Skeletal muscle tissue (tissue), 4 donors: ENCODE data around the gene NCK1. TPM values are rescaled to one million over a fixed set of nuclear protein-coding genes. Genes with fewer than 3 reads are reported as not detected.
"Not testable (repeated sequence)": the region's sequence is repeated elsewhere in the genome, so short reads cannot be mapped to it uniquely, and the experiment has no call there.

Source experiments
- H3K27ac ChIP-seq: one replicate; pipeline ENCODE4 v1.7.0; 2013; ENCODE audit warnings: mild to moderate bottlenecking, low read depth, low read length, inconsistent platforms
- H3K27me3 ChIP-seq, 3 donors: one replicate each; pipeline ENCODE4 v1.7.0; 2013; ENCODE audit warnings: low read length in 3 of 3; ENCODE audit not compliant: control insufficient read depth in 3 of 3, insufficient read depth in 3 of 3
- H3K36me3 ChIP-seq, 3 donors: one replicate each; pipeline ENCODE4 v1.7.0; 2013; ENCODE audit warnings: low read length in 3 of 3; ENCODE audit not compliant: control insufficient read depth in 3 of 3, insufficient read depth in 3 of 3
- H3K4me1 ChIP-seq, 3 donors: one replicate each; pipeline ENCODE4 v1.7.0; 2013; ENCODE audit warnings: low read length in 3 of 3, mild to moderate bottlenecking in 3 of 3; ENCODE audit not compliant: control insufficient read depth in 3 of 3, insufficient read depth in 3 of 3
- H3K4me3 ChIP-seq, 3 donors: one replicate each; pipeline ENCODE4 v1.7.0; 2013; ENCODE audit warnings: low read length in 3 of 3
- H3K9ac ChIP-seq, 3 donors: one replicate each; pipeline ENCODE4 v1.7.0; 2013; ENCODE audit warnings: low read length in 3 of 3, mild to moderate bottlenecking in 3 of 3, moderate library complexity in 2 of 3, low read depth in 1 of 3
- H3K9me3 ChIP-seq, 3 donors: one replicate each; pipeline ENCODE4 v1.7.0; 2013; ENCODE audit warnings: low read length in 3 of 3; ENCODE audit not compliant: control insufficient read depth in 3 of 3
- total RNA-seq: library from RNA; depleted of rRNA; stranded (reverse); fragments of >200 nt; gene quantifications from one replicate; pipeline ENCODE4 v1.2.3, GENCODE V29; 2014
- donor health status: Osteomylitis.

NCK1 gene
- total RNA-seq, 1 donor from 2014 or later = 36.5 TPM

- Histone ChIP-seq H3K9ac (no peak overlapping the region), H3K9me3 (no peaks in the 10 kb centered on the region), H3K4me1 (no peaks in the 10 kb centered on the region), H3K27me3 (no peaks in the 10 kb centered on the region), H3K4me3 (no peak overlapping the region), H3K27ac (no peak overlapping the region), H3K36me3 (no peaks in the 10 kb centered on the region)
Measured at GRCh38 chr3:136962927-136963326, 100.9 kb downstream of the NCK1 start.

- H3K36me3 ChIP-seq, H3K27ac ChIP-seq, H3K27me3 ChIP-seq, H3K4me1 ChIP-seq, H3K9me3 ChIP-seq, H3K9ac ChIP-seq, H3K4me3 ChIP-seq: not testable (repeated sequence)
Measured at GRCh38 chr3:136969539-136969938, 107.5 kb downstream of the NCK1 start.

GRCh38 chr3:136973352-136973751, 111.3 kb downstream of the NCK1 start:
- Histone ChIP-seq H3K27ac (no peak overlapping the region), H3K27me3 (no peaks in the 10 kb centered on the region), H3K9me3 (peaks cover 2 to 5% (median 3%) of the 10 kb centered on the region in 3 donors), H3K4me3 (no peak overlapping the region), H3K4me1 (no peaks in the 10 kb centered on the region), H3K9ac (no peak overlapping the region), H3K36me3 (no peaks in the 10 kb centered on the region)

- Histone ChIP-seq H3K27ac (no peak overlapping the region), H3K9ac (no peak overlapping the region), H3K4me3 (no peak overlapping the region), H3K9me3 (peaks cover 2 to 5% (median 3%) of the 10 kb centered on the region in 3 donors), H3K4me1 (no peaks in the 10 kb centered on the region), H3K36me3 (no peaks in the 10 kb centered on the region), H3K27me3 (no peaks in the 10 kb centered on the region)
Measured at GRCh38 chr3:136974670-136975069, 112.7 kb downstream of the NCK1 start.

- Histone ChIP-seq H3K9ac (no peak overlapping the region), H3K4me3 (no peak overlapping the region), H3K9me3 (peaks cover 2 to 5% (median 3%) of the 10 kb centered on the region in 3 donors), H3K4me1 (no peaks in the 10 kb centered on the region), H3K36me3 (no peaks in the 10 kb centered on the region), H3K27ac (no peak overlapping the region), H3K27me3 (no peaks in the 10 kb centered on the region)
Measured at GRCh38 chr3:136979204-136979603, 117.2 kb downstream of the NCK1 start.

GRCh38 chr3:136979684-136980083, 117.7 kb downstream of the NCK1 start:
- Histone ChIP-seq H3K27ac (no peak overlapping the region), H3K27me3 (no peaks in the 10 kb centered on the region), H3K9ac (no peak overlapping the region)

GRCh38 chr3:136982033-136982432, 120.0 kb downstream of the NCK1 start:
- no peaks in the 10 kb centered on the region for H3K9me3 ChIP-seq
- H3K4me1 ChIP-seq = no peaks in the 10 kb centered on the region
- no peaks in the 10 kb centered on the region for H3K27me3 ChIP-seq
- no peaks in the 10 kb centered on the region for H3K36me3 ChIP-seq
- no peak overlapping the region for H3K4me3 ChIP-seq
- no peak overlapping the region for H3K27ac ChIP-seq
- H3K9ac ChIP-seq = no peak overlapping the region

More at GRCh38 chr3:136979684-136980083, 117.7 kb downstream of the NCK1 start:
- H3K36me3 ChIP-seq = no peaks in the 10 kb centered on the region
- H3K9me3 ChIP-seq = peaks cover 0 to 3% (median 3%) of the 10 kb centered on the region in 3 donors
- H3K4me1 ChIP-seq = no peaks in the 10 kb centered on the region
- H3K4me3 ChIP-seq = no peak overlapping the region

GRCh38 chr3:136982520-136983138, 120.6 kb downstream of the NCK1 start:
- Histone ChIP-seq H3K27me3 (no peaks in the 10 kb centered on the region), H3K36me3 (no peaks in the 10 kb centered on the region), H3K4me3 (no peak overlapping the region), H3K4me1 (no peaks in the 10 kb centered on the region), H3K9ac (no peak overlapping the region), H3K27ac (no peak overlapping the region), H3K9me3 (no peaks in the 10 kb centered on the region)

- Histone ChIP-seq H3K27ac (no peak overlapping the region), H3K9ac (no peak overlapping the region), H3K9me3 (no peaks in the 10 kb centered on the region), H3K4me3 (no peak overlapping the region), H3K36me3 (no peaks in the 10 kb centered on the region), H3K27me3 (no peaks in the 10 kb centered on the region), H3K4me1 (no peaks in the 10 kb centered on the region)
Measured at GRCh38 chr3:136984837-136985236, 122.8 kb downstream of the NCK1 start.

GRCh38 chr3:136987398-136987980, 125.5 kb downstream of the NCK1 start:
- not testable (repeated sequence) for H3K4me3 ChIP-seq, H3K4me1 ChIP-seq, H3K36me3 ChIP-seq, H3K9me3 ChIP-seq, H3K9ac ChIP-seq, H3K27ac ChIP-seq, H3K27me3 ChIP-seq
